ENCODE results near the gene SPATS1.

Gene SPATS1

DNA sequence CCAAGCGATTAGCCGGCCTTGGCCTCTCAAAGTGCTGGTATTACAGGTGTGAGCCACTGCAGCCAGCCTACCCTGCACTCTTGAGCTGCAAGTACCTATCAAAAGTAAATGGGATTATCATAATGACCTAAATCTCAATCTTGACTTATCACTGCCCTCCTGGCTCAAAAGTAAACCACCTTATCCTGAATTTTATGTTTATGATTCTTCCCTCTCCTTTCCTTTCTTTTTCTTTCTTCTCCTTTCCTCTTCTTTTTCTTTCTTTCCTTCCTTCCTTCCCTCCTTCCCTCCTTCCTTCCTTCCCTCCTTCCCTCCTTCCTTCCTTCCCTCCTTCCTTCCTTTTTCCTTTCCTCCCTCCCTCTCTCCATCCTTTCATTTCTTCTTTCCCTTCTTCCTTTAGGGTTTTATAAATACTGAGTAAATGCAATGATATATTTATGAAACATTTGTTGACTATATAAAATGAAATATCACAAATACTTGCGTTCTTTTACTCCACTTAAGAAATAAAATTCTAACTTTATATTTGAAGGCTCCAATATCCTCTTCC, 21.0 kb downstream of the SPATS1 start:
- TF ChIP-seq, protein P1, sequence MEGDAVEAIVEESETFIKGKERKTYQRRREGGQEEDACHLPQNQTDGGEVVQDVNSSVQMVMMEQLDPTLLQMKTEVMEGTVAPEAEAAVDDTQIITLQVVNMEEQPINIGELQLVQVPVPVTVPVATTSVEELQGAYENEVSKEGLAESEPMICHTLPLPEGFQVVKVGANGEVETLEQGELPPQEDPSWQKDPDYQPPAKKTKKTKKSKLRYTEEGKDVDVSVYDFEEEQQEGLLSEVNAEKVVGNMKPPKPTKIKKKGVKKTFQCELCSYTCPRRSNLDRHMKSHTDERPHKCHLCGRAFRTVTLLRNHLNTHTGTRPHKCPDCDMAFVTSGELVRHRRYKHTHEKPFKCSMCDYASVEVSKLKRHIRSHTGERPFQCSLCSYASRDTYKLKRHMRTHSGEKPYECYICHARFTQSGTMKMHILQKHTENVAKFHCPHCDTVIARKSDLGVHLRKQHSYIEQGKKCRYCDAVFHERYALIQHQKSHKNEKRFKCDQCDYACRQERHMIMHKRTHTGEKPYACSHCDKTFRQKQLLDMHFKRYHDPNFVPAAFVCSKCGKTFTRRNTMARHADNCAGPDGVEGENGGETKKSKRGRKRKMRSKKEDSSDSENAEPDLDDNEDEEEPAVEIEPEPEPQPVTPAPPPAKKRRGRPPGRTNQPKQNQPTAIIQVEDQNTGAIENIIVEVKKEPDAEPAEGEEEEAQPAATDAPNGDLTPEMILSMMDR (IDR thresholded peaks at IDR 0.05; ENCODE audit: low read depth, low read length), result no peak
- no peaks in the 10 kb centered on the region for H3K27me3 ChIP-seq
- no peaks in the 10 kb centered on the region for H3K36me3 ChIP-seq
- H3K9me3 ChIP-seq, result no peaks in the 10 kb centered on the region
- DNase-seq, result no peak
- no peak overlapping the region for H3K4me3 ChIP-seq (ENCODE audit: low read depth, low read length)
- H3K4me1 ChIP-seq, result no peaks in the 10 kb centered on the region

GRCh38 chr6:44366781-44367180, 24.3 kb downstream of the SPATS1 start:
- Histone ChIP-seq H3K9me3 (no peaks in the 10 kb centered on the region), H3K27me3 (no peaks in the 10 kb centered on the region), H3K4me3 (ENCODE audit: low read depth, low read length) (no peak overlapping the region), H3K36me3 (no peaks in the 10 kb centered on the region), H3K4me1 (no peaks in the 10 kb centered on the region)
- TF ChIP-seq, protein P1 (IDR thresholded peaks at IDR 0.05; ENCODE audit: low read depth, low read length), result no peak
- no peak for DNase-seq

GRCh38 chr6:44367681-44368080, 25.2 kb downstream of the SPATS1 start:
- no peaks in the 10 kb centered on the region for H3K27me3 ChIP-seq
- no peaks in the 10 kb centered on the region for H3K36me3 ChIP-seq
- H3K9me3 ChIP-seq, result no peaks in the 10 kb centered on the region
- H3K4me1 ChIP-seq, result no peaks in the 10 kb centered on the region
- TF ChIP-seq, protein P1 (IDR thresholded peaks at IDR 0.05; ENCODE audit: low read depth, low read length), result no peak
- no peak for DNase-seq
- no peak overlapping the region for H3K4me3 ChIP-seq (ENCODE audit: low read depth, low read length)

GRCh38 chr6:44373051-44373450, 30.6 kb downstream of the SPATS1 start:
- no peak for DNase-seq
- TF ChIP-seq, protein P1 (IDR thresholded peaks at IDR 0.05; ENCODE audit: low read depth, low read length), result no peak
- Histone ChIP-seq H3K4me3 (ENCODE audit: low read depth, low read length) (no peak overlapping the region), H3K27me3 (no peaks in the 10 kb centered on the region), H3K4me1 (no peaks in the 10 kb centered on the region), H3K9me3 (no peaks in the 10 kb centered on the region), H3K36me3 (no peaks in the 10 kb centered on the region)

DNA sequence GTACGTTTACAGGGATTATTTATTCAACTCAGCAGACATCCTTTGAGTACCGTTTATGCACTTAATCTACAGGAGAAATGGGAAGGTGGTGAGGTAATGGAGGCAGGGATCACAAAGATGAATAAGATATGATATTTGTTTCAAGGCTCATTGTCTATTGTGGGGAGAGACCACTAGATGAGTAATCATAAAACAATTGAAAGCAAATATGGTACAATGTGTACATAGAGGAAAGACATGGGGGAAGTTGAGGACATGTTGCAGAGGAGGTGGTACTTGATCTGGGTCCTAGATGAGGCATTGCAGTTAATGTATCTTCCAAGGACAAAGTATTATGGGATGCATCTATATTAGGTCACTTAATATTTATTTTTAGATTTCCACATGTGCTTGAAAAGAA, 31.3 kb downstream of the SPATS1 start:
- TF ChIP-seq, protein P1 (IDR thresholded peaks at IDR 0.05; ENCODE audit: low read depth, low read length), result no peak
- H3K4me3 ChIP-seq (ENCODE audit: low read depth, low read length), result no peak overlapping the region
- no peaks in the 10 kb centered on the region for H3K36me3 ChIP-seq
- H3K27me3 ChIP-seq, result no peaks in the 10 kb centered on the region
- no peak for DNase-seq
- H3K4me1 ChIP-seq, result no peaks in the 10 kb centered on the region
- no peaks in the 10 kb centered on the region for H3K9me3 ChIP-seq

- Histone ChIP-seq H3K36me3 (no peaks in the 10 kb centered on the region), H3K27me3 (no peaks in the 10 kb centered on the region), H3K4me1 (no peaks in the 10 kb centered on the region), H3K4me3 (ENCODE audit: low read depth, low read length) (no peak overlapping the region), H3K9me3 (no peaks in the 10 kb centered on the region)
- TF ChIP-seq, protein P1 (IDR thresholded peaks at IDR 0.05; ENCODE audit: low read depth, low read length), result no peak
- DNase-seq, result no peak
These were observed 32.6 kb downstream of the SPATS1 start for GRCh38 chr6:44375071-44375470.

All from BE2C (cell line).